ENCODE measurements around the gene CCL13. TPM values are rescaled to one million over a fixed set of nuclear protein-coding genes. Genes with fewer than 3 reads are reported as not detected.
A peak's percentile ranks its signal among the peaks of the same experiment; 100 is the strongest.
"Not testable (repeated sequence)": the region's sequence is repeated elsewhere in the genome, so short reads cannot be mapped to it uniquely, and the experiment has no call there.

The CCL13 gene
- total RNA-seq, 4 donors from 2014 or later = 3.0 to 4.1 TPM; not detected in 2

GRCh38 chr17:34314279-34314678 lies 42.0 kb upstream of the CCL13 start:
- peak overlapping the region; percentile 52 to 54 for H3K27ac ChIP-seq
- intact Hi-C loops (cut with DNase I; ENCODE audit: low total_unique reads) = no loop called here
- TF ChIP-seq POLR2A (IDR thresholded peaks at IDR 0.05) = no peak
- no peak for TF ChIP-seq CTCF (IDR thresholded peaks at IDR 0.05)
- H3K27me3 ChIP-seq = peaks cover 0 to 5% of the 10 kb centered on the region in 2 donors
- peak; percentile 37 to 56 for DNase-seq
- H3K4me1 ChIP-seq = peaks cover 0 to 4% of the 10 kb centered on the region in 2 donors
- no peaks in the 10 kb centered on the region for H3K9me3 ChIP-seq
- H3K36me3 ChIP-seq = no peaks in the 10 kb centered on the region
- no peak overlapping the region for H3K4me3 ChIP-seq

- H3K27ac ChIP-seq = no peak overlapping the region
- H3K27me3 ChIP-seq = peaks cover 0 to 5% of the 10 kb centered on the region in 2 donors
- H3K9me3 ChIP-seq = no peaks in the 10 kb centered on the region
- TF ChIP-seq CTCF (IDR thresholded peaks at IDR 0.05) = no peak
- TF ChIP-seq POLR2A (IDR thresholded peaks at IDR 0.05) = no peak
- no peaks in the 10 kb centered on the region for H3K4me1 ChIP-seq
- H3K36me3 ChIP-seq = no peaks in the 10 kb centered on the region
- no peak overlapping the region for H3K4me3 ChIP-seq
- DNase-seq = no peak
- intact Hi-C loops (cut with DNase I; ENCODE audit: low total_unique reads) = no loop called here
Observed at GRCh38 chr17:34318474-34318873, 37.8 kb upstream of the CCL13 start.

- Histone ChIP-seq H3K27me3 (peaks cover 0 to 5% of the 10 kb centered on the region in 2 donors), H3K27ac (no peak within 1 kb of the TSS), H3K36me3 (no peaks in the 10 kb centered on the region), H3K4me1 (no peaks in the 10 kb centered on the region), H3K9me3 (no peaks in the 10 kb centered on the region), H3K4me3 (no peak within 1 kb of the TSS)
- no peak for TF ChIP-seq POLR2A (IDR thresholded peaks at IDR 0.05)
- no peak for TF ChIP-seq CTCF (IDR thresholded peaks at IDR 0.05)
- intact Hi-C loops (cut with DNase I; ENCODE audit: low total_unique reads) = no loop called here
- DNase-seq = no peak
Observed at GRCh38 chr17:34319039-34319483, 37.2 kb upstream of the CCL13 start, which contains the start of gene CCL8. TSS of gene CCL8 (plus strand) at chr17:34319435. CDS start at chr17:34319502, 67 bp downstream.

GRCh38 chr17:34321964-34322363 lies 34.3 kb upstream of the CCL13 start:
- Histone ChIP-seq H3K36me3 (no peaks in the 10 kb centered on the region), H3K4me3 (no peak overlapping the region), H3K27ac (peak overlapping the region in 1 of 2 donors; percentile 52), H3K4me1 (no peaks in the 10 kb centered on the region), H3K9me3 (no peaks in the 10 kb centered on the region), H3K27me3 (no peaks in the 10 kb centered on the region)
- DNase-seq = no peak
- TF ChIP-seq POLR2A (IDR thresholded peaks at IDR 0.05) = no peak
- TF ChIP-seq CTCF (IDR thresholded peaks at IDR 0.05) = no peak
- intact Hi-C loops (cut with DNase I; ENCODE audit: low total_unique reads) = no loop called here

GRCh38 chr17:34327580-34327979 lies 28.7 kb upstream of the CCL13 start:
- intact Hi-C loops (cut with DNase I; ENCODE audit: low total_unique reads); H3K27me3 ChIP-seq; H3K9me3 ChIP-seq; H3K4me3 ChIP-seq; H3K27ac ChIP-seq; H3K36me3 ChIP-seq; H3K4me1 ChIP-seq: not testable (repeated sequence)
- peak; percentile 41 to 42 for DNase-seq

DNA sequence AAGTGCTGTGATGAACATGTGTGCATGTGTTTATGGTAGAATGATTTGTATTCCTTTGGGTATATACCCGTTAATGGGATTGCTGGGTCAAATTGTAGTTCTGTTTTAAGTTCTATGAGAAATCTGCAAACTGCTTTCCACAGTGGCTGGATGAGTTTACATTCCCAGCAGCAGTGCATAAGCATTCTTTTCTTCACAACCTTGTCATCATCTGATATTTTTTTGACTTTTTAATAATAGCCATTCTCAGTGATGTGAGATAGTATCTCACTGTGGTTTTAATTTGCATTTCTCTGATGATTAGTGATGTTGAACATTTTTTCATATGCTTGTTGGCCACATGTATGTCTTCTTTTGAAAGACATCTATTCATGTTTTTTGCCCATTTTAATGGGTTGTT lies 18.6 kb upstream of the CCL13 start:
- no peak for TF ChIP-seq CTCF (IDR thresholded peaks at IDR 0.05)
- no peak for TF ChIP-seq POLR2A (IDR thresholded peaks at IDR 0.05)
- H3K27me3 ChIP-seq = no peaks in the 10 kb centered on the region
- H3K36me3 ChIP-seq = no peaks in the 10 kb centered on the region
- H3K4me3 ChIP-seq = no peak overlapping the region
- no peak overlapping the region for H3K27ac ChIP-seq
- no peaks in the 10 kb centered on the region for H3K9me3 ChIP-seq
- no peaks in the 10 kb centered on the region for H3K4me1 ChIP-seq
- intact Hi-C loops (cut with DNase I; ENCODE audit: low total_unique reads) = no loop called here
- no peak for DNase-seq

Data from uterus (tissue), 4 donors.